GM12878 (cell line): ENCODE measurements around the gene NEAT1. TPM values are rescaled to one million over a fixed set of nuclear protein-coding genes. Genes with fewer than 3 reads are reported as not detected.

Experiments
- CBX5 ChIP-seq: sonication (generic); IDR thresholded peaks from 2 replicates; pipeline ENCODE4 v1.6.1; 2016; ENCODE audit warnings: low read depth, moderate library complexity, mild to moderate bottlenecking, inconsistent platforms
- EGR1 ChIP-seq, 2 experiments: IDR thresholded peaks; 1 replicate in 1 of 2; 2 replicates in 1 of 2; pipeline ENCODE4 v1.6.1; 2011 to 2012; ENCODE audit warnings: low read depth in 2 of 2, low read length in 2 of 2, borderline replicate concordance in 1 of 2, mild to moderate bottlenecking in 1 of 2, moderate library complexity in 1 of 2
- IKZF2 ChIP-seq, 2 experiments: fragments of 450-650 bp; IDR thresholded peaks; 2 replicates each; pipeline ENCODE4 v1.6.1; 2017; ENCODE audit warnings: mild to moderate bottlenecking in 2 of 2, moderate library complexity in 2 of 2
- MEF2B ChIP-seq: fragments of 450-650 bp; IDR thresholded peaks from 2 replicates; pipeline ENCODE4 v1.6.1; 2018; ENCODE audit warnings: mild to moderate bottlenecking, moderate library complexity; ENCODE audit not compliant: partially characterized antibody, poor library complexity, severe bottlenecking
- MXI1 ChIP-seq: fragments of 150-350 bp; IDR thresholded peaks from 2 replicates; pipeline ENCODE4 v1.6.1; 2011; ENCODE audit warnings: low read depth, mild to moderate bottlenecking, inconsistent platforms, low read length, improper control_type of control experiment
- NFYB ChIP-seq: IDR thresholded peaks from 2 replicates; pipeline ENCODE4 v1.6.1; 2011; ENCODE audit warnings: low read depth, mild to moderate bottlenecking, low read length, improper control_type of control experiment, moderate library complexity; ENCODE audit not compliant: insufficient read depth
- NR2C1 ChIP-seq: fragments of 450-650 bp; IDR thresholded peaks from 2 replicates; pipeline ENCODE4 v1.6.1; 2017; ENCODE audit warnings: antibody characterized with exemption, mild to moderate bottlenecking, moderate library complexity
- RCOR1 ChIP-seq: conservative IDR thresholded peaks from 2 replicates; pipeline ENCODE4 v1.6.1; 2012; ENCODE audit warnings: low read depth, low read length, improper control_type of control experiment
- SPI1 ChIP-seq: IDR thresholded peaks from 2 replicates; pipeline ENCODE4 v1.6.1; 2011; ENCODE audit warnings: low read depth, mild to moderate bottlenecking, low read length, moderate library complexity, borderline replicate concordance; ENCODE audit not compliant: insufficient read depth
- YY1 ChIP-seq: IDR thresholded peaks from 2 replicates; pipeline ENCODE4 v1.6.1; 2011; ENCODE audit warnings: low read depth, mild to moderate bottlenecking, low read length
- ZNF384 ChIP-seq: IDR thresholded peaks from 2 replicates; pipeline ENCODE4 v1.6.1; 2012; ENCODE audit warnings: low read depth, mild to moderate bottlenecking, low read length, improper control_type of control experiment, borderline replicate concordance
- polyA plus RNA-seq, 11 experiments: library from polyadenylated mRNA; depleted of rRNA in 4 of 11; unstranded in 6 of 11; stranded (reverse) in 5 of 11; fragments of >200 nt; fragmentation: Nextera tagmentation in 4 of 11; fragmentation: Illumina TruSeq in 1 of 11; extraction: Ambion mirVana in 4 of 11; extraction: Trizol in 1 of 11; gene quantifications; 1 replicate in 1 of 11; 2 replicates in 10 of 11; pipeline versions ENCODE4 v1.2.1 to v1.2.3, GENCODE V29; 2011 to 2016; ENCODE audit warnings: inconsistent platforms in 2 of 11, missing spikeins in 2 of 11, low read depth in 1 of 11
- total RNA-seq, 4 experiments: library from RNA; depleted of rRNA in 3 of 4; stranded (reverse); fragments of >200 nt in 3 of 4; fragmentation: Illumina TruSeq in 1 of 4; extraction: Trizol in 1 of 4; gene quantifications; 2 replicates each; pipeline versions ENCODE4 v1.2.1 to v1.2.3, GENCODE V29; 2013 to 2021
- TF ChIP-seq, protein P1 (sequence below): IDR thresholded peaks from 2 replicates; pipeline ENCODE4 v1.6.1; 2011; ENCODE audit warnings: borderline replicate concordance, low read depth, mild to moderate bottlenecking, moderate library complexity, low read length; ENCODE audit not compliant: insufficient read depth, poor library complexity, severe bottlenecking

The NEAT1 gene
- total and polyA plus RNA-seq, 10 of the 15 experiments (the other 5 are each of a cell fraction or from before 2014, with no cell fraction given): 13.6 to 328 (median 69.4) TPM

DNA sequence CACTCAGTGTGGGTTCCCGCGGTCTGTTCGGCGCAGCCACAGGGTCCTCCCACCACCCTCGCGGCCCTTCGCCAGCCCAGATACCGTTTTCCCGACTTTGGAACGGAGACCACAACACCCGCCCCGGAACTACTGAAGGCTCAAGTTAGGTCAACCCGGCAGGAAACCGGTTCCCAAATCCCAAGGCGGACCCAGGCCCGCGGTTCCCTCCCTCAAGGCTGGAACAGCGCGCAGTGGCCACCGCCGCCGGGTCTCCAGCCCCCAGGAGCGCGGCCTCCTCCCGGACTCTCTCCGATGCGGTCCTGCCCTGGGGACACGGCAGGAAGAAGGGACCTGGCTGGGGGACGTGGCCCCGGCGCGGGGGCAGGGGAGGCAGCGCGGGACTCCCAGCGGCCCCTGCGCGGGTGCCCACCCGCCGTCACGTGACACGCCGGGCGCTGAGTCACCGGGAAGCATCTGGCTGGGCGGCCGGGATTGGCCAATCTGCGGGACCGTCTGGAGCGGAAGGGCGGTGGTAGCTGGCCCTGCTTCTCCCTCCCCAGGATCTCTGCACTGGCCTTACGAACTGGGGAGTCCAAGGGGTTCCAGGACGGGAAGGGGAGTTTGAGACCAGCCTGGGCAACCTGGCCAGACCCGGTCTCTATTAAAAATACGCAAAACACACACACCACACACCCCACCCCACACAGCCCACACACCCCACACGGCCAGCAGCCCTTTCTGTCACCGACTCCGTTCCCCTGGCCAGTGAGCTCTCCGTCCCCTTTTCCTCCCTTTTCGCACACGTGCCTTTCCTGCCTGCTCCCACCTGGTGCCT, 54.8 kb downstream of the NEAT1 start (continued):
- TF ChIP-seq RCOR1 (0 out of 2 replicates have a peak, but pooled peaks have one; percentile 59), SPI1 (no peak), MEF2B (peak; percentile 45), CBX5 (no peak), YY1 (no peak), EGR1 (IDR thresholded peaks at IDR 0.05; ENCODE audit: borderline replicate concordance in 1 of 2, low read depth in 2 of 2, low read length in 2 of 2) (peak in 1 of 2 experiments; percentile 82; a peak in 1 of 3 replicates), MXI1 (peak; percentile 15; the same call in 1 of the 2 replicates), NFYB (peak; percentile 47; the same call in 1 of the 2 replicates), ZNF384 (no peak), IKZF2 (IDR thresholded peaks at IDR 0.05) (peak; percentile 78), NR2C1 (peak; percentile 82)
- TF ChIP-seq, protein P1, sequence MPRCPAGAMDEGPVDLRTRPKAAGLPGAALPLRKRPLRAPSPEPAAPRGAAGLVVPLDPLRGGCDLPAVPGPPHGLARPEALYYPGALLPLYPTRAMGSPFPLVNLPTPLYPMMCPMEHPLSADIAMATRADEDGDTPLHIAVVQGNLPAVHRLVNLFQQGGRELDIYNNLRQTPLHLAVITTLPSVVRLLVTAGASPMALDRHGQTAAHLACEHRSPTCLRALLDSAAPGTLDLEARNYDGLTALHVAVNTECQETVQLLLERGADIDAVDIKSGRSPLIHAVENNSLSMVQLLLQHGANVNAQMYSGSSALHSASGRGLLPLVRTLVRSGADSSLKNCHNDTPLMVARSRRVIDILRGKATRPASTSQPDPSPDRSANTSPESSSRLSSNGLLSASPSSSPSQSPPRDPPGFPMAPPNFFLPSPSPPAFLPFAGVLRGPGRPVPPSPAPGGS: no peak
- TF ChIP-seq, all 136 proteins: peak for 57
